GM23248 (cell line): ENCODE data around the gene NPAS3.

Experiments
- EZH2 ChIP-seq: fragments of 200-600 bp; sonication (generic); IDR thresholded peaks from 2 replicates; pipeline ENCODE4 v1.6.1; 2018; ENCODE audit warnings: antibody characterized with exemption, mild to moderate bottlenecking; ENCODE audit not compliant: insufficient read depth, poor library complexity, severe bottlenecking
- EZH2phosphoT487 ChIP-seq: fragments of 200-600 bp; sonication (generic); IDR thresholded peaks from 2 replicates; pipeline ENCODE4 v1.6.1; 2018; ENCODE audit warnings: antibody characterized with exemption, moderate library complexity, mild to moderate bottlenecking, low read depth; ENCODE audit not compliant: insufficient read depth

DNA sequence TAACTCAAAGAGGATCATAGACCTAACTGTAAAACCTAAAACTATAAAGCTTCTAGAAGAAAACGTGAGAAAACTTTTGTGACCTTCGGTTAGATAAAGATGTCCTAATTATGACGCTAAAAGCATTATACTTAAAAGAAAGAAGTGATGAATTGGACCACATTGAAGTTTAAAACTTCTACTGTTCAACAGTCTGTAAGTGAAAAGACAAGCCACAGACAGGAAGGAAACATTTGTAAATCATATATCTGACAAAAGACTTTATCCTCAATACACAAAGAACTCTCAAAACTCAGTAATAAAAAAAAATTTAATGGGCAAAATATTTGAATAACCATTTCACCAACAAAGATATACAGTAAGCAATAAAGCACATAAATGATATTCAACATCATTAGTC is 667.9 kb downstream of the NPAS3 start:
- no peak for TF ChIP-seq EZH2
- TF ChIP-seq EZH2phosphoT487: no peak
